GM19099 (cell line): ENCODE data around the gene NOTUM.

Experiments
- POLR2A ChIP-seq: IDR thresholded peaks from 3 replicates; pipeline ENCODE4 v1.6.1; 2011; ENCODE audit warnings: low read depth; ENCODE audit not compliant: insufficient read length; ENCODE audit errors: extremely low read depth

Gene NOTUM

GRCh38 chr17:81921996-81922565 is 38.9 kb downstream of the NOTUM start:
- TF ChIP-seq POLR2A, result no peak

GRCh38 chr17:81921537-81921862 is 39.5 kb downstream of the NOTUM start:
- no peak for TF ChIP-seq POLR2A

- no peak for TF ChIP-seq POLR2A
These were observed 40.1 kb downstream of the NOTUM start for GRCh38 chr17:81920612-81921536.

GRCh38 chr17:81918832-81919545 is 42.0 kb downstream of the NOTUM start:
- TF ChIP-seq POLR2A, result no peak

- peak; percentile 89 for TF ChIP-seq POLR2A
These were observed 43.2 kb downstream of the NOTUM start, which contains the start of gene SIRT7 for GRCh38 chr17:81917565-81918332. Gene SIRT7 (minus strand): TSS chr17:81918176. CDS start chr17:81918131, 45 bp downstream.

GRCh38 chr17:81916234-81917001 is 44.6 kb downstream of the NOTUM start:
- no peak for TF ChIP-seq POLR2A

- no peak for TF ChIP-seq POLR2A
These were observed 45.7 kb downstream of the NOTUM start for GRCh38 chr17:81915331-81915730.

- no peak for TF ChIP-seq POLR2A
These were observed 46.7 kb downstream of the NOTUM start for GRCh38 chr17:81914103-81914850.

- no peak for TF ChIP-seq POLR2A
These were observed 47.4 kb downstream of the NOTUM start for GRCh38 chr17:81913394-81914102.

- no peak for TF ChIP-seq POLR2A
These were observed 48.3 kb downstream of the NOTUM start for GRCh38 chr17:81912441-81913309.

GRCh38 chr17:81911969-81912368 is 49.0 kb downstream of the NOTUM start:
- no peak for TF ChIP-seq POLR2A
